Hippocampal formation (tissue), 2 donors: ENCODE data around the gene HNRNPLL.

Source experiments
- DNase-seq, 2 donors: peaks; one replicate each; lab custom pipeline; 2025; lab: John Stamatoyannopoulos, UW

HNRNPLL gene

DNA sequence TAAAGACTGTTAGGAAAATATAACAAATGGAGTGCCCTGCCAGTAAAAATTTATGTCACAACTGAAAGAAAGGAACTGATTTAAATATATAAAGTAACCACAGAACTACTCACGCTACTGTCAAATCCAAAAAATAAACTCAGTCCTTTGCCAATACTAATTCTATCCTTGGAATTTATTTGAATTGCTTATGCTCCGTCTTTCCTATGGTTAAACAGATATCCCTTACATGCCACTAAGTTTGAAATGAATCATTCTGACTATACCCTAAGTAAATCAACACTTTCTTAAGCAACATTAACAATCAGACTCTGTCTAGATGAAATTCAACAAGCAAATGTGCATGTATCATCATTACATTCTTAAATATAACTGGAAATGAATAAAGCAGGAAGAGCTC is 9.8 kb downstream of the HNRNPLL start:
- no peak for DNase-seq

DNA sequence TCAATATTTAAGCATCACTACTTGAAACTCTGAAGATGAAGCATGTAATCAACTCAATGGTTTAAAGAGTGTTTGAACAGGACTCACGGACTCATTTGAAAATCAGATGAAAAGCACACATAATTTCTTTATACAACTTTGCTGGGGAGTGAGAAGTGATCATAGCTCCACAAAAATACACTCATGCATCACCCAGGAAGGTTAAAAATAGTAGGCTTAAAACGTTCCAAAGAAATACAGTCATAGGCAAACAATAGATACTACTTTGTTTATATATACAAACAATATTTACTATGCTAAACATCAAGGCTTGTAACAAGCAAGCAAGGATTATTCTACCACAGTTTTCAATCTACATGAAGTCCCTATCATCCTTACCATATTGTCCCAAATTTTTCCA is 11.6 kb downstream of the HNRNPLL start:
- DNase-seq: no peak

DNA sequence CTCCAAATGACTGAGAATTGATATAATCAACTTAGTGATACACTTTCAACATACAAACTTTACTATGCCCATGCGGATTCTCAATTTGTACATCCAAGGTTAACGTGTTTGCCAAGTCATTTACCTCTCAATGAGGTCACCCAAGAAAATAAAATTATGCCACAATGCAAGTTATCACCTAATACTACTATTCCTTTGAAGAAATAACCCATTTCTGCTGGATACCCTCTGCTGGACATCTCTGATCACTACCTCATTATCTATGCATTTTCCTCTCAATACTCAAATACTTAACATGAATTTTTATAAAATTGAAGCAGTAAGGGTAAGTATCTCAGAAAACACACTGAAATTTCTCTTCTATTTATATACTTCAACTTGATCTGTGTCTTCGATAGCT is 12.7 kb downstream of the HNRNPLL start:
- no peak for DNase-seq

DNA sequence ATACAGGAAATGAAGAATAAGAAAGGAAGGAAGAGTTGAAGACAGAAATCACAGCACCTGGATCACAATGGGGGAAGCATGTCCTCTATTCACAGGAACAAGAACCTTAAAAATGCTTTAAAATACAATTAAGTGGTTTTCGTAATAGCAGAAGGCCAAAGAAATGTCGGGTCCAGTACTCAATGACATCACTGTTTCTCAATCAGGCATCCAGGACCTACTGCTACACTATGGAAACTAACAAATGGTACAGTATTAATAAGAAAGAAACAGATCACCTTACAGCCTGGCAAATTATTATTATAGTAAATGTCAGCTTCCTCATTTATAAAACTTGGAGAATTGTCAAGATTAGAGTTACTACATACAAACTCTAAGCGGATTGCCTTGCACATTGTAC is 15.8 kb downstream of the HNRNPLL start:
- no peak for DNase-seq

DNA sequence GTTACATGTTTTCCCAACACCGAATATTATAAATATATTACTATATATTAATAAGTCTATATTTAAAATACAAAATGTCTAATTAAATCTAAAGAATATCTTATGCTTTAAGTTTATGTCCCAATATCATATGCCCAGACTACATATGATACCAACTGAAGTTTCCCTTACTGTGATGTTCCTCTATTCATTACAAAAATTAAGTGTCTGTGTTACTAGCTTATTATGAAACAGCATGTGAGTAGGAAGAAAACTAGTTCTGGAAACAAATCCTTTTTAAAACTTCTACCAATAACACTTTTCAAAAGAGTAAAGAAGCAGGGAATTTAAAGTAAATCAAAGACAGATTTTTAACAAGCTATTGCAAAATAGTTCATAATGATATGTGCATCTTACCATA is 17.8 kb downstream of the HNRNPLL start:
- DNase-seq: no peak

DNA sequence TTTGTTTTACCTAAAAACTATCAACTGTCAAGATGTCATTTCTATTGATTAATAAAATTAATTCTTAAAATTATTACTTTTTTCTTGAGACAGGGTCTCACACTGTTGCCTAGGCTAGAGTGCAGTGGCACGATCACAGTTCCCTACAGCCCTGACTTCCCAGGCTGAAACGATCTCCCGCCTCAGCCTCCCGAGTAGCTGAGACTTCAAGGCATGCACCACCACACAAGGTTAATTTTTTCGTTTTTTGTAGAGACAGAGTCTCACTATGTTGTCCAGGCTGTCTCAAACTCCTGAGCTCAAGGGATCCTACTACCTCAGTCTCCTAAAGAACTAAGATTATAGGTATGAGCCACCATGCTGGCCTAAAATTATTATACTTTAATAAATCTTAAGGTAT is 18.7 kb downstream of the HNRNPLL start:
- no peak for DNase-seq

DNA sequence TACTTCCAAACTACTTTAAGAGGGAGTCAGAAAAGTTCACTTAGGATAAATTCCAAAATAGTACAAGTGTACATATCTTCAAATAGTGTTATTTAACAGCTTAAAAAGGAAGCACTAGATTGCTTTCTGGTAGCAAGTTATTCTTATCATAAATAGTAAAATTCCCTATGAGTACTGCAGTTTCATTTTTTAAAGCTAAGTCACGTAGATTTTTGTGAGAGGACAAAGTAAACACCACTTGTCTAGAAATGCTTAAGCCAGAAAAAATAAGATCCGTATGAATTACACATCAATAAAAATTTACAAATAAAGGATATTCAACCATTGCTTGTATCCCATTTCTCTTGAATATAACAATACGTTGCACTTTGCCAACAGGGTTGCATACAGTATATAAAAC is 19.2 kb downstream of the HNRNPLL start:
- DNase-seq: no peak

DNA sequence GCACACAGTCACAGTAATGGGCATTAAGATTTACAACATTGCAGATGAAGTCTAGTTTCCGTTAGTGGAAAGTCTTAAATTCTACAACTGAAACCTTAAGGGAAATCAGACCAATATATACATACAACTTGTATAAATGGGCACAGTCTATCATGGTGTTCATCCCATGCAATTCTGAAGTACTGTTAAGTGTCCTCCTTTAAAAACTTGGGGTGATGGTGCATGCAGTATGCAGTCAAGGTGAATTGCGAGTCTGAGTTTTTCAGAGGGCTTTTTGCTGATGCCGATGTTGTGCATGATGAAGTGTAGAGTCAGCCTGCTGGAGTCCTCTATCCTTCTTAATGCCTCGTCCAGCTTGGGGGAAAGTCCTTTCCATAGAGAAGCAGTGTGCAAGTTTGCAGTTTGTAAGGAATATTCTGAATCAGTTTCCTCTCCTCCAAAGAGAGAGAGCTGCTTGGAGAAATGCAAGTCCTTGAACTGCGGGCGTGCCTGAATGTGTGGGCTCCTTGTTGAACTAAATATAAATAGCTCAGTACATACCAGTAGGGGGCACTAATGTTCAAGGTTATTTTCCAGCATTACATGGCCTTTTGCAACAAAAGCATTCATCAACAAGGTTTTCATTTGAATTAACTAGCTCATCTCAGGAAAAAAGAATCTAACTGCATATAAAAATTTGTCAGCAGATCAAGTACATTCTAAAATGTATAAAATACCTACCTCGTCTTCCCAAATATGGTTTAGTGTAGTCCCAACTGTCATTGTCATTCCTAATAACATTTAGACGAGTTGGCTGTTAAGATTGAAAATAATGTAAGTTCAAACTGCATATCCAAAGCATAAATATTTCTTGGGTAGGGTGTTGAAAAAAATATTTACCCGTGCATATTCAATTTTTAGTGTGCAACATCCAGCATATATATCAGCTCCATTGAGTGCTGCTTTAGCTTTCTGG is 21.3 kb downstream of the HNRNPLL start:
- DNase-seq: peak; percentile 28 to 88

DNA sequence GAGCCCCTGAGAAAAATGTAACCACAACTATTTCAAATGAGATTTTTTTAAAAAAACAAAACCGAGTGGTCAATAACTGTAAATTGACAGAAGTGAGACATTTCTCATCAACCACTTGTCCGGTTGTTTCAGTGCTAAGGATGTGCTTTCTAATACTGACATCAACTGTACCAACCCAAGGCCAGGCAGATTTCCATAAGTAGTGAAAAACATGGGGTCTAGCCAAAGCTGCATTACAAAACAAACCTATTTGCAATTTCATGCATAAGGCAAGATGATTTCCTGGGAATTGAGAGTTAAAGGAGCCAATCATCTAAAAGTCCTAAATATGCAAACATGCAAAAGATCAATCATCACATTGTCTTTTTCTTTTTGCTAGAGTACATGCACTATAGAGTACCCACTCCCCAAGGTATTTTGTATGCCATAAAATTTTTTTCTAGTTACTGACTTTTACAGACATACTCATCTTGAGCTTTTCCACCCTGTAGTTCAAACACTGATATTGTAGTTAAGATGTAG is 22.6 kb downstream of the HNRNPLL start:
- DNase-seq: no peak

DNA sequence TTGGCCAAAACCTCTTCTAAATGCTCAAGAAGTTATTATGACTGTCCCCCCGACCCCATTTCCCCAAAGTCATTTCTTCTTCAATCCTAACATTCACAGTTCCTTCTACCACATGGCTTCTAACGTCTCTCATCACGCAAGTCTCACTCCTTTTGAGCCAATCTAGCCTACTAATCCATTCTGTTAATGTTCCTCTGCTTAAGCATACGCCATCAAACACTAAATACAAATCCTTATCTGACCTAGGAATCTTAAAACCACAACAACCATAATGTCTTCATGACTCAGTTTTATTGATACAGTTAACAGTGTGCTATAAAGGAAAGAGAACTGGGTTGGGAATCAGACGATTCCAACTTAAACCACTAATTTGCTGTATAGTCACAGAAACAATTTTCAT is 23.9 kb downstream of the HNRNPLL start:
- DNase-seq: no peak

DNA sequence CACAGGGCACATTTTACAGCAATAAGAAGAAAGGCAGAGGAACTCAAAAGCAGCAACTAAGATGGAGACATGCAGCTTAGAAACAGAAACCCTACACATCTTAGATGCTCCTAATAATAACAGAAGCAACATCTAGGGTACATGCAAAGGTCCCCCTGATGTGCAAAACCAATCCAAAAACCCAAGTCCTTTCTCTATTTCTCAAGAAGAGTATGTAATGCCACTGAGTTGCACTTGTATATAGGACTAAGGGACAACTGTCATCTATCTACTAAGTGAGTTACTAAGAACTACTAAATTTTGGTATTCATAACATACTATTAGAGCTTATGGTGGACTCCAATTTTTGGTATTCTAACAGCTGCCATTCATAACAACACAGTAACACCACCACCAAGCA is 28.4 kb downstream of the HNRNPLL start:
- no peak for DNase-seq

DNA sequence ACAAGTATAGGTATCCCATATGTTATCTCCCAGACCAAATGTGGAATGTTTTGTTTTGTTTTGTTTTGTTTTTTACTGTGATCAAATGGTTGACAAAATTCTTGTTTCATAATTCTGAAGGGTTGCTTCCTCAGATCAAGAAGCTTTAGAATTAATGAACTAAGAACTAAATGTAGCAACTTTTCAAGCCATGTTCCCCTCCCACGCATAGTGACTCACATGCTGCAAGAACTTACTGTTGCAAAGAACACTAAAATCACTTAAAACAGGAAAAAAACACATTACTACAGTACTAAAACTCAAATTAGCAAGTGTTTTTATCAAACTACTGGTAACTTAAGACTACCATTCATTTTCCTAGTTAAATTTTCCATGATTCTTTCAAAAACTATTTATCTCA is 30.6 kb downstream of the HNRNPLL start:
- peak in 1 of 2 donors; percentile 11 for DNase-seq

DNA sequence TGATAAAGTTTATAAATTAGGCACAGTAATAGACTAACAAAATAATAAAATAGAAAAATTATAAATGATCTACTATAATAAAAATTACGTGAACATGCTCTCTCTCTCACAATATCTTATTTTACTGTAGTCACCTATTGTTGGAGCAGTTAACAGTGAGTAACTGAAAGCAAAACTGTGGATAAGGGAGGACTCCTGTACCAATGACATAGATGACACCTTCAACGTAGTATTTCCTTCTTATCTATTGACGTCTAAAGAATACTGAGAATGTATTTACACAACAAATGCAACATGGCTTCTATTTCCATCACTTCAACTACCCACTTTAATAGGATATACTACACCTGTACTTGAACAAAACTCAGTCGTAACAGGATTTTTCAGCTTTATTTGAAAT is 31.5 kb downstream of the HNRNPLL start:
- no peak for DNase-seq

DNA sequence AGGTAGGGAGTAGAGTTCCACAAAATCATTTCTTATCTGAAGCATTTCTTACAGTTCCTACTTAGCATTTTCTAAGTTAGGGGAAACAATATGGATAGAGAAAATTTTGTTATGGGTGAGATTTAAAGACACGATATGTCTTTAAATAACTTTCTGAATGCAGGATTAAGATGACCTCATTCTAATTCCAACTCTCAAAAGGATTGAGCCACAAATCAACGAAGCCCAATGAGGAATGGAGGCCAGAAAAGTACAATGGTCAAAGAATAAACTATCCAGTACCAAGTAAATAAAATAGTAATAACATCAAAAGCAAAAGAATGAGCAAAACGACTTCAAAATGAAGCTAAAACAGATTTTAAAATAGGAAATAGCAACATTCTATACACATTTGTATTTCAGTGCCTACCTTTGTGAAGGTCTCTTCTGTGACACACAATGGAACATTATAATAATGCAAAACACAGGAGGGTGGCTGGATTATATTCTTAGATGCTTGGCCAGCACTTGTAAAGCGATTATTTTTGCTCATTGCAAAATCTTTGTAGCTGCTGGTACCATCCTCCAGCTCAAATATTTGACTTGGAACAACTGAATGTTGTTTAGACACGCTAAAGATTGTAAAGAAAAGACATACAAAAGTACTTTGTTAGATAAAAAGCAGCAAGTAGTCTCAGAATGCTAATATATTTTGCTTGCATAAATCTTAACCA is 33.8 kb downstream of the HNRNPLL start:
- DNase-seq: no peak

DNA sequence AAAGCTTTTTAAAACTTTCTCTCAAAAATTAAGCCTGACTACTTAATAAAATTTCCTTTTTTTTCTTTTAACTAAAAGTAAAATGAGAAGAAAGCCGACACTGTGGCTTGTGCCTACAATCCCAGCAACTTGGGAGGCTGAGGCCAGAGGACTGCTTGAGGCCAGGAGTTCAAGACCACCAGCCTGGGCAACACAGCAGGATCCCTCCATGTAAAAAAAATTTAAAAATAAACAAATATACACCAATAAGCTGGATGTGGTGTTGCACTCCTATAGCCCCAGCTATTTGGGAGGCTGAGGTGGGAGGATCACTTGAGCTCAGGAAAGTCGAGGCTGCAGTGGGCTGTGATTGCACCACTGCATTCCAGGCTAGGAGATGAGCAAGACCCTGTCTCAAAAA is 37.4 kb downstream of the HNRNPLL start:
- no peak for DNase-seq

DNA sequence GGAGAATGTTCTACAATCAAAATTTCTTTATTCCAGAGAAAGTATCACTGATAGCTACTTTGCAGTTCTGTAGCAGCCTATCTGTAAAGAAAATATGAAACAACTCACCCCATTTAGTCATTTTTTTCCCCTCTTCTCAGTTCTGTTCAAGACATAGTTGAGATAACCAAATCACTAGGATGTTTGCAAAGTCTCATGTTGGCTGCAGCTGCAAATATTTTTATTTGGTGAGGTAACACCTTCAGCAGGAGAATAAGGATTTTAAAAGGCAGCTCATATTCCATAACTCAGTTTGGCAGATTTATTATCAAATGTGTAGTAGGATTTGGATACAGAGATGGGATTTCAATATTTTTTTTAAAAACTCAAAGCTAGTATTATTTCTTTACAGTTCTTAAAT is 41.0 kb downstream of the HNRNPLL start:
- no peak for DNase-seq

DNA sequence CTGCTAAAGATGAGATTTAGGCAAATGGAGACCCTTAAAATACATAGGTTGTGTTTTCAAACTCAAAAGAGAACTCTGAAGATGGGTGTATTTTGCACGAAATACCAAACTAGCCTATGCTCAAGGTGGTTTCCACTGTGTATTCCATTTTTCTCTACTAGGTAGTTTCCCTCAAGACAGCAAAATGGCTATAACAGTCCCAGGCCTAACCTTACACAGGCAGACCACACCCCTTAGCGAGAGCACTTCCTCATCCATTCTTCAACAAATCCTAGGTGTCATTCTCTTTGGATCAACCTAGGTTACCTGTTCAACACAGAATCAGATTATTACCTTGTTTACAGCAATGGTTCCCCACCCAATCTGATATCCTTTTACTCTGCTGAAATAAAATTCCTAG is 42.6 kb downstream of the HNRNPLL start:
- no peak for DNase-seq

DNA sequence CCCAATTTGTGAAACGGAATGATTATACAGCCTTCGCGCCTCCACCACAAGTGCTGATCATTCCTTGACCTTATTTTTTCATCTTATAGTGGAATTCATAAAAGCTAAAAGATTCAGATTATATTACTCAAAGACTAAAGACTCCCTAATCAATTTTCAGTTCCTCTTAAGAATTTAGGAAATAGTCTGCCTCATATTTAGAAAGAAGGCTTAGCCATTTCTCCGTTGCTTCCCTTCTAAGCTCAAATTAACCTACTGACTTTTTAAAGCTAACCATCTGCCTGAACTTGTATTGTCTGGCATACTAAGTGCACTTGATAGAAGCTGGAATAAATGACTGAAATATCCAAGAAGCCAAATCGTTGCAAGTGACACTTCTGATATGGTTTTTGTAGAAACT is 44.7 kb downstream of the HNRNPLL start:
- no peak for DNase-seq

DNA sequence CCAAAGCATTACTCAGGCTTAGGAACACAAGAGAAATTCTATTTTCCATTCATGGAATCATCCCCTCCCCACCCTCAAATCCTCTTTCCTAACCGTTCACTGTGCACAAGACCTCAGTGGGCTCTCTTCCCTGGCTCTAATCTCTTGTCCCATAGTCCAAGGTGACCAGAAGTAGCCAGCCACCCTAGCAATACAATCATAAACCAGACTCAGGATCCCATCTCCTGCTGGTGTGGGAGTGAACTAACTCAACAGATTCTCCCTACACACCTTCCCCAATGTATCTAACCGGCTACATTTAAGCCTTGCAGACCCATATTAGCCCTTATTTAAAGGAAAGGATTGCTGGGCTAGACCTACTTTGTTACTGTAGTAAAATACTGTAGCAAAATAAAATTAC is 45.5 kb downstream of the HNRNPLL start:
- no peak for DNase-seq

DNA sequence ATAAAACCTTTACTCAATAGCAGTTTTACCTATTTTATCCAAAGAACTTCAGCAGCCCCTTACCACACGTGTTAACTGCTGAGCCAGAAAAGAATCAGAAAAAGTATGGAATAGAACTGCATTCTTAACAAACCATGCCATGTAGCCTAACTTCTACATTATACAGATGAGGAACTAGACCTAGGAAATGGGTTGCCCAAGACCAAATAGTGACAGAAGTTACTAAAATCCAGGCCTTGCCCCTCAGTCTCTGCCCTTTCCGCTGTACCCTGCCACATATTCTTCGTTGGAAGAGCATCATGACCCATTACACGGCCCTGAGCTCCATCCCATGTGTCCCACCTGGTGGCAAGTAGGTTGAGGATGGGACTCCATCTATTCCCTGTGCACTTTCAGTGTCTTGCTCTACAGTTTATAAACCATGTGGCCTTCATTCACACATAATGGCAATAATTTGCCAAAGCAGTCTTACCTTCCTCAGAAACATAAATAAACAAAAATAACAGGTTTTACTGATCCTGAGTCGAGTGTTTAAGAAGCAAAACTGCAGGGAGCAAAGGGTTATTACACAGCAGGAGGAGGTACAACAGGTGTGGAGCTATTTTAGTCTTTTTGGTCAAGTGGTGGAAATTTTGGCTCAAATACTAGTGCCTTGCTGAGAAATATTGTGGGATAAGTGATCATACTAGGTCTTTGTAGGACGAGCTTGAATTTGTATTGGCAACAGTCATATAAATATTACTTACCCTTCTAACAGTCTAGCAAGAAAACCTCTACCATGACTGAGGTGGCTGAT is 46.5 kb downstream of the HNRNPLL start:
- DNase-seq: no peak

DNA sequence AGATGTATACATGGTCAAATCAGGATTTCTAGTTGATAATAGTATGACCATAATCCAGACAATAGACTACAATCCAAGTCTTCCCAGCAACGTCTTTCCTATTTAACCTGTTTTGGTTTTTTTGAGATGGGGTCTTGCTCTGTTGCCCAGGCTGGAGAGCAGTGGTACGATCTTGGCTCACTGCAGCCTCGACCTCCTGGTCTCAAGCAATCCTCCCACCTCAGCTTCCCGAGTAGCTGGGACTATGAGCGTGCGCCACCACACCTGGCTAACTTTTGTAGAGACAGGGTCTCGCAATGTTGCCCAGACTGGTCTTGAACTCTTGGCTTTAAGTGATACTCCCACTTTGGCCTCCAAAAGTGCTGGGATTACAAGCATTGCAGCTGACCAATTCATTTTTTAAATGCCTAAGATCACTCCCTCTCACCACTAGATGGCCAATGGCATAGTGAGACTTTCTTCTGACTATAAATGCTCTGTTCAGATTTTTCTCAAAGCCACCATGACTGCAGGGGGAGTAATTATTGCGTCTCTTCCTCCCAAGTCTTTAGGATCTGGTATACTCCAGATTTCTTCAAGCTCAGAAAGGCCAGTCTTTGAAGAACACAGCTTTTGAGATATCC is 47.6 kb downstream of the HNRNPLL start:
- DNase-seq: no peak

DNA sequence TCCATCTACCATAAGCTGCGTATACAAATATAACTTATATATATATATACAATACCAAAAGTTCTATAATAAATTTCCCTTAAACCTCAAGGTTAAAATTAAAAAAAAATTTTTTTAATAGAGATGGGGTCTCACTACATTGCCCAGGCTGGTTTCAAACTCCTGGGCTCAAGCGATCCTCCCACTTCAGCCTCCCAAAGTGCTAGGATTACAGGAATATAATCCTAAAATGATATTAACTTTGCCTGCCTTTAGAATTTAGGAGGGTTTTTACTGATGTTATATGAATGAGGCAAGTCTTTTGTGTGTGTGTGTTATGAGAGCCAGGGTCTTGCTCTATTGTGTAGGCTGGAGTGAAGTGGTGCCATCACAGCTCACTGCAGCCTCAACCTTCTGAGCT is 49.2 kb downstream of the HNRNPLL start:
- DNase-seq: no peak
